PC-9 (cell line): ENCODE measurements around the gene ANKS1B. TPM values are rescaled to one million over a fixed set of nuclear protein-coding genes. Genes with fewer than 3 reads are reported as not detected.

Experiments used
- BruUV-seq: library from RNA; stranded (reverse); fragments of 400-500 nt; replicated peaks from 2 replicates; lab custom pipeline; 2021; lab: Mats Ljungman, UMichigan
- CTCF ChIA-PET: fragments of 300-600 bp; sonication (Branson Sonifier 250); formaldehyde crosslinking; loops from one replicate; lab custom pipeline; 2022; ENCODE audit warnings: antibody characterized with exemption; lab: Charles Lee
- POLR2A ChIA-PET: fragments of 300-600 bp; sonication (Branson Sonifier 250); formaldehyde crosslinking; loops from one replicate; lab custom pipeline; 2022; ENCODE audit warnings: antibody characterized with exemption; ENCODE audit not compliant: unreplicated experiment; lab: Charles Lee
- DNase-seq, 2 experiments: peaks; one replicate each; pipeline versions ENCODE4 v3.0.0 to v3.0.0-alpha.2; 2015 to 2022; ENCODE audit warnings: mixed read lengths in 1 of 2
- H2AFZ ChIP-seq: fragments of 200-600 bp; sonication (generic); 2 replicates; pipeline ENCODE4 v1.8.1; 2017; ENCODE audit warnings: antibody characterized with exemption
- H3F3A ChIP-seq: fragments of 200-600 bp; sonication (generic); 2 replicates; pipeline ENCODE4 v1.8.1; 2017; ENCODE audit warnings: antibody characterized with exemption, mild to moderate bottlenecking, low read depth; ENCODE audit not compliant: insufficient read depth
- H3K27ac ChIP-seq: fragments of 200-600 bp; sonication (generic); 2 replicates; pipeline ENCODE4 v1.6.1; 2016; ENCODE audit warnings: mixed run types
- H3K27me3 ChIP-seq: fragments of 200-600 bp; sonication (generic); 2 replicates; pipeline ENCODE4 v1.6.1; 2016; ENCODE audit warnings: low read depth, mixed run types; ENCODE audit not compliant: insufficient read depth
- H3K36me3 ChIP-seq: fragments of 200-600 bp; sonication (generic); 2 replicates; pipeline ENCODE4 v1.6.1; 2016; ENCODE audit warnings: low read depth, mixed run types
- H3K4me1 ChIP-seq: fragments of 200-600 bp; sonication (generic); replicated peaks from 2 replicates; pipeline ENCODE4 v1.6.1; 2016; ENCODE audit warnings: mixed run types; ENCODE audit not compliant: insufficient read depth
- H3K4me2 ChIP-seq: fragments of 200-600 bp; sonication (generic); 2 replicates; pipeline ENCODE4 v1.6.1; 2017; ENCODE audit warnings: mixed run types
- H3K4me3 ChIP-seq: fragments of 200-600 bp; sonication (generic); 2 replicates; pipeline ENCODE4 v1.6.1; 2016; ENCODE audit warnings: mixed run types
- H3K79me2 ChIP-seq: fragments of 200-600 bp; sonication (generic); 2 replicates; pipeline ENCODE4 v1.6.1; 2017; ENCODE audit warnings: low read depth, mixed run types
- H3K9me2 ChIP-seq: fragments of 200-600 bp; sonication (generic); 2 replicates; pipeline ENCODE4 v1.8.1; 2017; ENCODE audit warnings: mild to moderate bottlenecking; ENCODE audit not compliant: insufficient read depth
- H3K9me3 ChIP-seq: fragments of 200-600 bp; sonication (generic); 2 replicates; pipeline ENCODE4 v1.8.1; 2016; ENCODE audit warnings: low read depth; ENCODE audit not compliant: insufficient read depth
- H4K20me1 ChIP-seq: fragments of 200-600 bp; sonication (generic); 2 replicates; pipeline ENCODE4 v1.8.1; 2017; ENCODE audit not compliant: insufficient read depth
- EZH2 ChIP-seq: fragments of 200-600 bp; sonication (generic); IDR thresholded peaks from 2 replicates; pipeline ENCODE4 v1.8.0; 2017; ENCODE audit warnings: antibody characterized with exemption, low read depth
- intact Hi-C: fragments of 100-400 bp; cut with micrococcal nuclease; formaldehyde crosslinking; loops from one replicate; pipeline ENCODE4 v1.10.0; 2022; ENCODE audit not compliant: unreplicated experiment
- total RNA-seq: library from RNA; stranded (reverse); gene quantifications from 2 replicates; pipeline ENCODE4 v1.2.3, GENCODE V29; 2021
- TF ChIP-seq, protein P1 (sequence below): fragments of 200-600 bp; sonication (generic); conservative IDR thresholded peaks from 2 replicates; pipeline ENCODE4 v1.6.1; 2017; ENCODE audit warnings: mixed run types, antibody characterized with exemption, mild to moderate bottlenecking, moderate library complexity

Gene ANKS1B
- total RNA-seq, 1 experiment from 2014 or later = not detected

DNA sequence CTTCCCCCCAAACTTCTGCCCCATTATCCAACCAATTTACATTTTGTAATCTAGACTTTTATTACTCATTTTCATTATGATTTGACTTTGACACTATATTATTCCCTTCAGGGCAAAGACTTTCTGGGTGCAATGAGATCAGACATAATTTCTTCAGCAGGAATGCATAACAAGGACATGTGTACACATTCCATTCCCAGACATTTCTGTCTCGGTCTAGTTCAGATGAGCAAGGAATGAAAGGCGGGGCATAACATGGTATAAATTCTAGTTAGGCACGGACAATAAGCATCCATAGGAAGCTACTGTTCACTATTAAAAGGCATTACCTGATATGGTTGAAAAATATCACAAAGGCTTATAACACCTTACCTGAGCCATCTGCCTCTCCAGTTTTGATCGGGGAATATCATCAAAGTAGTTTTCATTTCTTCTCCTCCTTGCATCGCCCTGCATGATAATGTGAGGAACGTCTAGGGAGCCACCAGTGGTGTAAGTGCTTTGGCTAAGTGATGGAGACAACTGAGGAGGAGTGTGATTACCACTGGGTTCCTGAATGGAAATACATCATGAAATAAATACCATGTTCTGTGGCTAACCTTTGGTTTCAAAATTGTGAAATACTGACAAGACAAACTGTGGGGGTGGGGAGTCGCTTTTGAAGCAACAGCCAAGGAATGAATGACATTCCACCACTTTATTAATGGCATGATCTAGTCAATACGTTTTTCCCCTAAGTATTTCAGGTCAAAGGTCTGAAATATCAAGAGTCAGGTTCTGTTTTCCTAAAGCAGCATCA lies 1155.7 kb downstream of the ANKS1B start:
- DNase-seq = no peak
- CTCF ChIA-PET = no interaction called here
- Histone ChIP-seq H3K79me2 (no peaks in the 10 kb centered on the region), H3F3A (no peaks in the 10 kb centered on the region), H3K4me3 (no peak overlapping the region), H3K9me3 (no peaks in the 10 kb centered on the region), H4K20me1 (no peaks in the 10 kb centered on the region), H3K4me1 (no peaks in the 10 kb centered on the region), H3K27me3 (peaks cover 68% of the 10 kb centered on the region), H3K27ac (no peak overlapping the region), H3K36me3 (no peaks in the 10 kb centered on the region), H3K4me2 (no peak overlapping the region), H2AFZ (no peak overlapping the region), H3K9me2 (no peaks in the 10 kb centered on the region)
- intact Hi-C loops = no loop called here
- POLR2A ChIA-PET = no interaction called here
- TF ChIP-seq, protein P1, sequence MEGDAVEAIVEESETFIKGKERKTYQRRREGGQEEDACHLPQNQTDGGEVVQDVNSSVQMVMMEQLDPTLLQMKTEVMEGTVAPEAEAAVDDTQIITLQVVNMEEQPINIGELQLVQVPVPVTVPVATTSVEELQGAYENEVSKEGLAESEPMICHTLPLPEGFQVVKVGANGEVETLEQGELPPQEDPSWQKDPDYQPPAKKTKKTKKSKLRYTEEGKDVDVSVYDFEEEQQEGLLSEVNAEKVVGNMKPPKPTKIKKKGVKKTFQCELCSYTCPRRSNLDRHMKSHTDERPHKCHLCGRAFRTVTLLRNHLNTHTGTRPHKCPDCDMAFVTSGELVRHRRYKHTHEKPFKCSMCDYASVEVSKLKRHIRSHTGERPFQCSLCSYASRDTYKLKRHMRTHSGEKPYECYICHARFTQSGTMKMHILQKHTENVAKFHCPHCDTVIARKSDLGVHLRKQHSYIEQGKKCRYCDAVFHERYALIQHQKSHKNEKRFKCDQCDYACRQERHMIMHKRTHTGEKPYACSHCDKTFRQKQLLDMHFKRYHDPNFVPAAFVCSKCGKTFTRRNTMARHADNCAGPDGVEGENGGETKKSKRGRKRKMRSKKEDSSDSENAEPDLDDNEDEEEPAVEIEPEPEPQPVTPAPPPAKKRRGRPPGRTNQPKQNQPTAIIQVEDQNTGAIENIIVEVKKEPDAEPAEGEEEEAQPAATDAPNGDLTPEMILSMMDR = no peak
- TF ChIP-seq EZH2 = no peak
- no TSS peak for BruUV-seq

DNA sequence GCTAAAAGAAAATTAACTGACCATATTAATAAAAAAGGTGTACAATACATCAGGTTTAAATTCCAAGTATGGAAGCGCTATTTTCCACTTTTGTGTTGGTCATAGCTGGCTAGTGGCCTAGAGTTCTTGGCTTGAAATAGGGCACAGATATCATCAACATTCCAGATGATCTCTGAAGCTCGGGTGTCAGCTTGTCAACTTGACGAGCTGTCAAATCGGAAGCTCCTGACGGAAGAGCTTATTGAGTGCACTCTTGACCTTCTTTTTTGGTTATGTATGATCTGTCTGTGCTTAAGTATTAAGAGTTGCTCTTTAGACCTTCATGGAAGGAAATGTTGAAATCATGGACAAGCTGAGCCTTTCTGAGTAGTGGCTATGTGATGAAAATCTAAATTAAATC lies 1161.7 kb downstream of the ANKS1B start:
- H3K79me2 ChIP-seq = no peaks in the 10 kb centered on the region
- H3K4me2 ChIP-seq = no peak overlapping the region
- no peak overlapping the region for H3K27ac ChIP-seq
- POLR2A ChIA-PET = no interaction called here
- no peaks in the 10 kb centered on the region for H3F3A ChIP-seq
- CTCF ChIA-PET = no interaction called here
- no TSS peak for BruUV-seq
- no peaks in the 10 kb centered on the region for H3K9me3 ChIP-seq
- H3K36me3 ChIP-seq = no peaks in the 10 kb centered on the region
- H3K9me2 ChIP-seq = no peaks in the 10 kb centered on the region
- H3K4me1 ChIP-seq = no peaks in the 10 kb centered on the region
- no peak overlapping the region for H3K4me3 ChIP-seq
- no peak for DNase-seq
- H3K27me3 ChIP-seq = peaks cover 62% of the 10 kb centered on the region
- no peak overlapping the region for H2AFZ ChIP-seq
- TF ChIP-seq, protein P1 = no peak
- TF ChIP-seq EZH2 = no peak
- intact Hi-C loops = no loop called here
- no peaks in the 10 kb centered on the region for H4K20me1 ChIP-seq

DNA sequence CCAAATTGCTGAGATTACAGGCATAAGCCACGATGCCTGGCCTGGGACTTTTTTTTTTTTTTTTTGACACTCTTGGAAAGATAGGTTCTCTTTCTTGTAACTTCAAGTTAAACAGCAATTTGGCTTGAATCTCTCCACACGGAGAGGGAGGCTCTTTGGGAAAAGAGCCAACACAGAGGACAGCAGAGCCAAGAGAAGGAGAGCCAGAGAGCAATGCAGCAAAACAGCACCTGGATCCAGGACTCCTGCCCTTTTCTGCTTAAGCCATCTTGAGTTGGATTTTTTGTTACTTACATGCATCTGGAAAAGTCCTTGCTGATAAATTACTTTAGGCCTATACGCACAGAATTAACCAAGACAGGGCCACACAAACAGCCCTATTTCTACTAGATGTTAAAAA lies 1162.9 kb downstream of the ANKS1B start:
- H3K79me2 ChIP-seq = no peaks in the 10 kb centered on the region
- no peaks in the 10 kb centered on the region for H3K4me1 ChIP-seq
- no peaks in the 10 kb centered on the region for H3K36me3 ChIP-seq
- no peak for DNase-seq
- no peak overlapping the region for H3K27ac ChIP-seq
- ChIA-PET POLR2A (no interaction called here), CTCF (no interaction called here)
- H2AFZ ChIP-seq = no peak overlapping the region
- BruUV-seq = no TSS peak
- H3K9me2 ChIP-seq = no peaks in the 10 kb centered on the region
- no peak overlapping the region for H3K4me3 ChIP-seq
- H4K20me1 ChIP-seq = no peaks in the 10 kb centered on the region
- TF ChIP-seq, protein P1 = no peak
- TF ChIP-seq EZH2 = no peak
- H3K27me3 ChIP-seq = peaks cover 51% of the 10 kb centered on the region
- H3F3A ChIP-seq = no peaks in the 10 kb centered on the region
- intact Hi-C loops = no loop called here
- no peaks in the 10 kb centered on the region for H3K9me3 ChIP-seq
- H3K4me2 ChIP-seq = no peak overlapping the region
